GM23248 (cell line): ENCODE results near the gene GRIPAP1. TPM values are rescaled to one million over a fixed set of nuclear protein-coding genes. Genes with fewer than 3 reads are reported as not detected.

ENCODE experiments used
- DNase-seq: peaks from one replicate; pipeline ENCODE4 v3.0.0-alpha.2; 2015
- H2AFZ ChIP-seq: fragments of 200-600 bp; sonication (generic); 2 replicates; pipeline ENCODE4 v1.6.1; 2016; ENCODE audit warnings: antibody characterized with exemption
- H3F3A ChIP-seq: fragments of 200-600 bp; sonication (generic); 2 replicates; pipeline ENCODE4 v1.6.1; 2016; ENCODE audit warnings: mild to moderate bottlenecking, antibody characterized with exemption, mixed run types; ENCODE audit not compliant: insufficient read depth
- H3K27ac ChIP-seq: fragments of 200-600 bp; sonication (generic); 2 replicates; pipeline ENCODE4 v1.5.1; 2016; ENCODE audit warnings: mild to moderate bottlenecking
- H3K27me3 ChIP-seq: fragments of 200-600 bp; sonication (generic); replicated peaks from 2 replicates; pipeline ENCODE4 v1.6.1; 2016; ENCODE audit warnings: mild to moderate bottlenecking; ENCODE audit not compliant: insufficient read depth
- H3K36me3 ChIP-seq: fragments of 200-600 bp; sonication (generic); 2 replicates; pipeline ENCODE4 v1.6.1; 2016; ENCODE audit warnings: low read depth, mild to moderate bottlenecking
- H3K4me1 ChIP-seq: fragments of 200-600 bp; sonication (generic); 2 replicates; pipeline ENCODE4 v1.6.1; 2016; ENCODE audit warnings: mild to moderate bottlenecking; ENCODE audit not compliant: insufficient read depth
- H3K4me2 ChIP-seq: fragments of 200-600 bp; sonication (generic); one replicate; pipeline ENCODE4 v1.6.1; 2016; ENCODE audit warnings: mild to moderate bottlenecking; ENCODE audit not compliant: unreplicated experiment
- H3K4me3 ChIP-seq: fragments of 200-600 bp; sonication (generic); 2 replicates; pipeline ENCODE4 v1.5.1; 2016; ENCODE audit warnings: mild to moderate bottlenecking
- H3K79me2 ChIP-seq: fragments of 200-600 bp; sonication (generic); 2 replicates; pipeline ENCODE4 v1.6.1; 2016; ENCODE audit warnings: mild to moderate bottlenecking; ENCODE audit not compliant: insufficient read depth
- H3K9ac ChIP-seq: fragments of 200-600 bp; sonication (generic); 2 replicates; pipeline ENCODE4 v1.6.1; 2016; ENCODE audit warnings: mild to moderate bottlenecking
- H3K9me2 ChIP-seq: fragments of 200-600 bp; sonication (generic); 2 replicates; pipeline ENCODE4 v1.6.1; 2016; ENCODE audit warnings: mixed run types, mild to moderate bottlenecking, moderate library complexity; ENCODE audit not compliant: insufficient read depth
- H3K9me3 ChIP-seq: fragments of 200-600 bp; sonication (generic); one replicate; pipeline ENCODE4 v1.6.1; 2017; ENCODE audit warnings: low read depth
- H4K20me1 ChIP-seq: fragments of 200-600 bp; sonication (generic); 2 replicates; pipeline ENCODE4 v1.6.0; 2016; ENCODE audit not compliant: insufficient read depth
- EZH2 ChIP-seq: fragments of 200-600 bp; sonication (generic); IDR thresholded peaks from 2 replicates; pipeline ENCODE4 v1.6.1; 2018; ENCODE audit warnings: antibody characterized with exemption, mild to moderate bottlenecking; ENCODE audit not compliant: insufficient read depth, poor library complexity, severe bottlenecking
- EZH2phosphoT487 ChIP-seq: fragments of 200-600 bp; sonication (generic); IDR thresholded peaks from 2 replicates; pipeline ENCODE4 v1.6.1; 2018; ENCODE audit warnings: antibody characterized with exemption, moderate library complexity, mild to moderate bottlenecking, low read depth; ENCODE audit not compliant: insufficient read depth
- WGBS, 2 experiments: methylation state at CpG; one replicate each; pipeline ENCODE4 v1.1.6; 2015 to 2017; ENCODE audit warnings: low lambda C conversion rate in 2 of 2, low coverage in 1 of 2; ENCODE audit errors: missing lambda C conversion rate in 2 of 2; 5-methylcytosine and 5-hydroxymethylcytosine counted together
- in situ Hi-C: fragments of 300-500 bp; cut with MboI; formaldehyde crosslinking; loops from 2 replicates; pipeline ENCODE4 v1.15.0; 2020
- polyA plus RNA-seq: library from polyadenylated mRNA; unstranded; fragments of >200 nt; fragmentation: Nextera tagmentation; extraction: Ambion mirVana; gene quantifications from 2 replicates; pipeline ENCODE4 v1.2.1, GENCODE V29; 2016
- total RNA-seq: library from RNA; depleted of rRNA; stranded (reverse); fragments of >200 nt; shearing (Covaris generic); gene quantifications from 2 replicates; pipeline ENCODE4 v1.2.3, GENCODE V29; 2014

The GRIPAP1 gene
- total and polyA plus RNA-seq, 2 experiments from 2014 or later: 16.5 TPM

DNA sequence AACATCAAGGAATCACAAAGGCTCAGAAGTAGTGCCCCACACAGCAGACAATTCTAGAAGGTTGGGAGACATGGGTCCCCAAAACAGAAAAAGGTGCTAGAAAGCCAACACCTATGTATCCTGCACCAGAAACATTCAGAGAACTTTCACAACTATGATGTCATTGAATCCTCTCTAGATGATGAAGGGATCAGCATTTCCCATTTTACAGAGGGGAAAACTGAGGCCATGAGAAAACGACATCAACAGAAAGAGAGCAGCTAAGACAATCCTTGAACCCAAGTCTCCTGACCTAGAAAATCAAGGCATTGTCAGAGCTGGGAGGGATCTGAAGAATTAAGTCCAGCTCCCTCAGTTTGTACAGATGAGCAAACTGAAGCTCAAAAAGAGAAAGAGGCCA, 33.7 kb downstream of the GRIPAP1 start:
- H2AFZ ChIP-seq: no peak overlapping the region
- no peak for DNase-seq
- WGBS, 2 experiments: 86 to 95% methylated on average over 1 of the region's 1 CpG
- H3K4me1 ChIP-seq: 0 out of 2 replicates have a peak, but pooled peaks cover 8% of the 10 kb centered on the region
- H3F3A ChIP-seq: no peaks in the 10 kb centered on the region
- H3K79me2 ChIP-seq: no peaks in the 10 kb centered on the region
- no peak overlapping the region for H3K27ac ChIP-seq
- H3K9me3 ChIP-seq: no peaks in the 10 kb centered on the region
- no peak overlapping the region for H3K4me2 ChIP-seq
- no peak overlapping the region for H3K4me3 ChIP-seq
- in situ Hi-C loops: no loop called here
- no peaks in the 10 kb centered on the region for H3K9me2 ChIP-seq
- H4K20me1 ChIP-seq: no peaks in the 10 kb centered on the region
- TF ChIP-seq EZH2 (no peak), EZH2phosphoT487 (no peak)
- H3K9ac ChIP-seq: no peak overlapping the region
- no peaks in the 10 kb centered on the region for H3K27me3 ChIP-seq
- H3K36me3 ChIP-seq: no peaks in the 10 kb centered on the region

DNA sequence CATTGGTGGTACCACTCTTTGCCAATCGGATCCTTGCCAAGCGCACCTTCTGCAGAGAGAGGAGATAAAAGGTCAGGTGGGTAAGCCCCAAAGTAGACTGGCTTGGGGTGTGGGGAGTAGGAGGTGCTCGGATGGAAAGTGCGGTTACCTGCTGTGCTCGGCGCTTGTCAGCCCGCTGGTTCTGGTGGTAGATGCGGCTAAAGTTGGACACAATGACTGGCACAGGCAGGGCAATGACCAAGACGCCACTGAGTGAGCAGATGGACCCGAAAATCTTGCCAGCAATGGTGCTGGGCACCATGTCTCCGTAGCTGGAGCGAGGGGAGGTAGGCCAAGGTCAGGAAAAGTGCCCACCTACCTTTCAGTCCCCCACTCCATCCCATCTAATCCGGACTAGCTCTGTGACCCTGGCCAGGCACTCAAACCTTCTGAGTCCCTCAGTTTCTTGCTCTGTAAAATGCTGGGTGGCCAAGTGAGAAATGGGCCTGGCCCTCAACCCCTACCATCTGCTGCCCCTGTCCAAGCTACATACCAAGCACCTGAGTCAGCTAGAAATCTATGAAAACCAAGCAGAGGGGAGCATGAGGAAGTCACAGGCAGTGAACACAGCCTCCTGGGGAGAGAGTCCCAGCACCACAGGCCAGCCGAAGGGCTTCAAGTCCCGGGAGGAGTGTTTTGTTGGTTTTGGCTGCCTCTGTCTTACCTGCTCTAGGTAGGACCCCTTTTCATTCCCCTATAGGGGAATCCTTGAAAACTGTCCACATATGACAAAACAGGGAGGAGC, 35.1 kb downstream of the GRIPAP1 start:
- Histone ChIP-seq H3K79me2 (no peaks in the 10 kb centered on the region), H3K9me3 (no peaks in the 10 kb centered on the region), H3K4me2 (no peak overlapping the region), H4K20me1 (no peaks in the 10 kb centered on the region), H3F3A (no peaks in the 10 kb centered on the region), H3K4me1 (0 out of 2 replicates have a peak, but pooled peaks cover 8% of the 10 kb centered on the region), H3K27me3 (no peaks in the 10 kb centered on the region), H3K36me3 (no peaks in the 10 kb centered on the region), H3K27ac (peak overlapping the region; percentile 20; the same call in 1 of the 2 replicates), H2AFZ (no peak overlapping the region; the same call in 1 of the 2 replicates), H3K9ac (no peak overlapping the region), H3K4me3 (no peak overlapping the region), H3K9me2 (no peaks in the 10 kb centered on the region)
- TF ChIP-seq EZH2phosphoT487 (no peak), EZH2 (no peak)
- in situ Hi-C loops: no loop called here
- WGBS, 2 experiments: 85 to 95% methylated on average over 11 to 15 of the region's 15 CpGs
- peak; percentile 50 for DNase-seq

DNA sequence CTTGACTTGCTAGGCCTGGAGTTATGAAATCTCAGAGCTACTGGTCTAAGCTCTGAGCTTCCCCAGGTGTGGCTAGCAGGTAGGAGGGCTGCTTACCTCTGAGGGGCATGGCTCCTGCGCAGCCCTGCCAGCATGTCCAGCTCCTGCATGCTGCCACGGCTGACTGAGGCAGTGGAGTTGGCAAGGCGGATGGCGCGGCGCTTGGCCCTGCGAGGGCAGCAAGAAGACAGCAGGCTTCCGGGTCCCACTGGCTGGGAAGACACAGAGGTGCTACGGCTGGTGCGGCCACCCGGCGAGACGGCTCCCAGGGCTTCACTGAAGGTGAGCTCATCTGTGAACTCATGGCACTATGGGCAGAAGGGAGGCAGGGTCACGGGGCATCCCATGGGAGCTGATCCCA, 36.1 kb downstream of the GRIPAP1 start:
- Histone ChIP-seq H3K27ac (no peak overlapping the region), H3K27me3 (no peaks in the 10 kb centered on the region), H3K4me3 (no peak overlapping the region), H3K9me3 (no peaks in the 10 kb centered on the region), H3K79me2 (no peaks in the 10 kb centered on the region), H3K36me3 (no peaks in the 10 kb centered on the region), H3K9me2 (no peaks in the 10 kb centered on the region), H3K4me2 (no peak overlapping the region), H3F3A (no peaks in the 10 kb centered on the region), H4K20me1 (no peaks in the 10 kb centered on the region), H2AFZ (no peak overlapping the region), H3K4me1 (0 out of 2 replicates have a peak, but pooled peaks cover 8% of the 10 kb centered on the region), H3K9ac (no peak overlapping the region)
- TF ChIP-seq EZH2phosphoT487 (no peak), EZH2 (no peak)
- no peak for DNase-seq
- in situ Hi-C loops: no loop called here
- 89 to 97% methylated on average over 9 to 11 of the region's 14 CpGs for WGBS, 2 experiments

DNA sequence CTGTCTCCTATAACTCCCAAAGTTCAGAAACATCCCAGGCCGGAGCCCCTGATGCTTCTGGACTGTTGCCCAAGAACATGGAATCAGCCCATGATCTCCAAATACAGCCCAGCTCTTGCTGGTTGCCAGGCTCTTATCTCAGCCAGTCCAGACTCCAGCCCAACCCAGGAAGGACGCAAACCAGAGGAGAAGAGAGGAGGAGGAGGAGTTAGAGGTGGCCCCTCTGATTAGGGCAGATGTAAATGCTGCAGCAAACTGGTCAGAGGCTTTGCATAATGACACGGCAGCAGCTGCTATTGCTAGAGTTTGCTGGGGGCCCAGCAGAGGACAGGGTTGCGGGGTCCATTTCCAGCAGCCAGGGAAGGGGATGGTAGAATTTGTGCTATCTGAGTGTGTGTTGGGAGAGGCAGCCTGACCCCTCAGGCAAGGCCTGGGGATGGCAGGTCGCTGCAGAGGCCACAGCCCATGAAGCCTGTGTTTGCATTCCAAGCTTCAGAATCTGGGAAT, 40.4 kb downstream of the GRIPAP1 start:
- H3K4me2 ChIP-seq: no peak overlapping the region

More for the DNA sequence above, 40.4 kb downstream of the GRIPAP1 start:
- TF ChIP-seq EZH2phosphoT487 (no peak), EZH2 (no peak)
- Histone ChIP-seq H3K36me3 (no peaks in the 10 kb centered on the region), H3K9me3 (no peaks in the 10 kb centered on the region), H3K27me3 (no peaks in the 10 kb centered on the region), H3K4me3 (no peak overlapping the region), H4K20me1 (no peaks in the 10 kb centered on the region), H3K9ac (no peak overlapping the region), H3F3A (peaks cover 11% of the 10 kb centered on the region), H3K79me2 (peaks cover 5% of the 10 kb centered on the region), H3K27ac (no peak overlapping the region), H2AFZ (no peak overlapping the region), H3K4me1 (0 out of 2 replicates have a peak, but pooled peaks cover 7% of the 10 kb centered on the region), H3K9me2 (no peaks in the 10 kb centered on the region)
- in situ Hi-C loops: no loop called here
- WGBS, 2 experiments: 67 to 79% methylated on average over 4 to 5 of the region's 5 CpGs
- DNase-seq: no peak
